ENCODE measurements around the gene ARGFX. TPM values are rescaled to one million over a fixed set of nuclear protein-coding genes. Genes with fewer than 3 reads are reported as not detected.

The ARGFX gene
- total RNA-seq, 2 donors from 2014 or later, result not detected

GRCh38 chr3:121606106-121606505 is 38.4 kb downstream of the ARGFX start:
- Histone ChIP-seq H3K4me1 (replicated peaks) (no peaks in the 10 kb centered on the region), H3K36me3 (no peaks in the 10 kb centered on the region), H3K27me3 (replicated peaks; ENCODE audit: insufficient read depth) (no peaks in the 10 kb centered on the region), H3K4me3 (no peak overlapping the region), H3K27ac (no peak overlapping the region), H3K9me3 (no peaks in the 10 kb centered on the region)
- no peak for TF ChIP-seq POLR2AphosphoS5 (IDR thresholded peaks at IDR 0.05)
- no peak for TF ChIP-seq POLR2A (IDR thresholded peaks at IDR 0.05)
- no peak for TF ChIP-seq CTCF (IDR thresholded peaks at IDR 0.05)
- 93% methylated on average over 4 of the region's 4 CpGs for WGBS
- intact Hi-C loops (cut with DNase I), result no loop called here
- DNase-seq (ENCODE audit: low spot score), result no peak

Other genes with a start within 250 kb of the ARGFX start
- 1 to 10 TPM; 1.0 to 3.0 TPM for gene POLQ, start 22.0 kb upstream of the ARGFX start, total RNA-seq
- gene FBXO40, start 25.4 kb downstream of the ARGFX start, total RNA-seq, result under 1 TPM; 0.18 to 0.68 TPM
- 10 to 100 TPM; 14.6 to 27.0 TPM for gene HCLS1, start 93.0 kb downstream of the ARGFX start, total RNA-seq
- 100 to 1,000 TPM in 1 of 2 donors, 10 to 100 TPM in 1; 80.3 to 102 TPM for gene GOLGB1, start 181.8 kb downstream of the ARGFX start, total RNA-seq

Measured in prostate gland (tissue), 2 donors.